HG03139 (cell line): ENCODE results near the gene CHCHD3.

ENCODE experiments used
- ATAC-seq: cut with Tn5 transposase; IDR thresholded peaks from one replicate; pipeline ENCODE4 v1.9.1; 2021; ENCODE audit not compliant: unreplicated experiment

CHCHD3 gene

DNA sequence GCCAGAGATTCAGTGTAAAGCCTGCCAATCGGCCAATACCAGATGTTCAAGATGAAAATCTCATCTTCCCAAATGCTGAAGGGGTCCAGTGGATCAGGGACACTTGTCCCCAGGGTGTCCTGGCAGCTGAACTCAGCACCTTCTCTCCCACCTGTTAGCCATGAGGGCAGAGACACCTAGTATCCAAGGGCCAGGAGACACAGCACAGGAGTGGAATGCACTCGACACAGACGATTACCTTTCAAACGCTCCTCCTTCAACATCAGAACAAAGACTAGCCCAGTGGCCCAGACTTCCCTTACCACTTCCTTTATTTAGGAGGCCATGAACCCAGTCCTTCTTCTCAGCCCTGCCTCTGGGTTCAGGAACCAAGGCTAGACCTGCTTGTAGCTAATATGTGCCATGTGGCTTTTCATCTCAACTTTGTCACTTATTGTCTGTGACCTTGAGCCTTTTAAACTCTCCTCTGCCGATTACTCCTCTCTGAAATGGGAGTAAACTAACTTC, 325.4 kb downstream of the CHCHD3 start:
- no peak for ATAC-seq

DNA sequence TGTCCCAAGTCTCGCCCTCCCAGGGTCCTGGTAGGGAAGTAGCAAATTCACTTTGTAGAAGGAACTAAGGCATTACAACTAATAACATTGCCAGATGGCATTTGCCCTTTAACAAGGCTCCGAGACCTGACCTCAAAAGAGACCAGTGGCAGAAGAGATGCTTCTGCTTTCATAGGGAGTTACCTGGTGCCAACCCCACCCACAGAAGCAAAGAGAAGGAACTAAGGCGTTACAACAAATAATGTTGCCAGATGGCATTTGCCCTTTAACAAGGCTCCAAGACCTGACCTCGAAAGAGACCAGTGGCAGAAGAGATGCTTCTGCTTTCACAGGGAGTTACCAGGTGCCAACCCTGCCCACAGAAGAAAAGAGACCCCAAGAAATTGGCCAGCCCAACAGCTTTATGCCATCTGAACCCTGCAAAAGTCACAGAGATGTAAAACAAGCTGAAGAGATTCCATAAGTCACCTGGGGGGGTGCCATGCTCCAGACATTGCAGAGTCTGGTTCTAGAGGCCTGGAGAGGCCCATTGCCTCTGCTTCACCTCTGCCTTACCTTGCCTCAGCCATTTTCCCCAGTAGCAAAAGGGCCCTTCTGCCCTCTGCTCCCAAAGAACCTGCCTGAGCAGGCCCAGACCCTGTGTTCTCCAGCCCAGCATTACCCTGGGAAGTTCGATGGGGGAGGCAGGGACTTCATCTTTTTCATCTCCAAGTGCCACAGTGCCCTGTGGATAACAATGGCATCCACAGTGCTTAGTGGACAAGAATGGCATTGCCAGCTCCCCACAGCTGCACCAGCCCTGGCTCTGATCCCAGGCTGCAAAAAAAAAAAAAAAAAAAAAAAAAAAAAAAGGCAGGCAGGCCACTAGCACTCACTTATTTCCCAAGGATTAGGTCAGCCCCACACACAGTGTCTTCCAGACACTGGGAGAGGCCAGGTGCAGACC, 326.1 kb downstream of the CHCHD3 start:
- no peak for ATAC-seq

DNA sequence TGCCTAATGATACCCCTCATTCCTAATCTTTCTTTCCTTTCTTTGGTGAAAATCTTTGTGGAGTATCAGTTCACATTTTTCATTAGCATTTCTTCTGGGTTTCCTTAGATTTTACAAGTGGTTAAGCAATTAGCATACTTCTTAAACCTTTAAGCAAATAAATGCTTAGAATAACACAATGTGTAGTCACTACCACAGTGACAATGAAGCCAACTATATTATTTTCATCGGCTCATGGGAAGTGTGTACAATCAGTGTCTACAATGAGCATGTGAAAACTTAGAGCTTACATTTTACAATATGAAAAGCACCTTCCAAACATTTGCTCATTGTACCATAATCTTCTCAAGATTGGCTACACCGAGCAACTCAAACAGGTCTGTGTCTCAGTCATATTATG, 329.5 kb downstream of the CHCHD3 start:
- no peak for ATAC-seq

GRCh38 chr7:132751244-132751647, 330.6 kb downstream of the CHCHD3 start:
- no peak for ATAC-seq

DNA sequence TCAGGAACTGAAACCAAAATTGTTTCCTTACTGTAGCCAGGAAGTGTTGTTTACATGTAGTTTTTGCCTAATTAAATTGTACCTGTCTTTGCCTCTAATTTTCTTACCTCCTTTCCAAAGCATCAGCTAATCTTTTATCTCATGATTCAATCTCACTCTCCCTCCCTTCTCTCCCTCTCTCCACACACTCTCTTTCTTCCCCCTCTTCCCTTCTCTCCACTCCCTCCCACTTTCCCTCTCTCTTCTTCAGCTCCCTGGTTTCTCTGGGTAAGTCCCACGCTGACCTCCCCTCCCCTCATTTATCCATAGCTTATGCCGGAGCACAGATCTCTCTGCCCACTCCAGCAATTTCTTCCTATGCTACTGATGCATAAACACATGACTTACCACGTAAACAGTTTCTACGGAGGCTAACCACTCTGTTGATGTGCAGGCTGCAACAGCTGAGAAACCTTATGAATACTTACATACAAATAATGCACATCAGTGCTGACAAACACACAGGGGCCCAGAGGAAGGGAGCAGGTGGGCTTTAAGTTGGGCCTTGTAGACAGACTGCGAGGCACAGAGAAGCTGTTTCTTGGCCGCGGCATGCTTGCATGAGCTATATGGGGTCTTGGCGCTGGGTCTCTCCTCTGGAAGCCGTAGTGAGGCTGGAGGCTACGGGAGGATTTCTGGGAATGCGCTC, 331.2 kb downstream of the CHCHD3 start:
- no peak for ATAC-seq

- no peak for ATAC-seq
Observed at GRCh38 chr7:132750096-132750495, 331.8 kb downstream of the CHCHD3 start.

DNA sequence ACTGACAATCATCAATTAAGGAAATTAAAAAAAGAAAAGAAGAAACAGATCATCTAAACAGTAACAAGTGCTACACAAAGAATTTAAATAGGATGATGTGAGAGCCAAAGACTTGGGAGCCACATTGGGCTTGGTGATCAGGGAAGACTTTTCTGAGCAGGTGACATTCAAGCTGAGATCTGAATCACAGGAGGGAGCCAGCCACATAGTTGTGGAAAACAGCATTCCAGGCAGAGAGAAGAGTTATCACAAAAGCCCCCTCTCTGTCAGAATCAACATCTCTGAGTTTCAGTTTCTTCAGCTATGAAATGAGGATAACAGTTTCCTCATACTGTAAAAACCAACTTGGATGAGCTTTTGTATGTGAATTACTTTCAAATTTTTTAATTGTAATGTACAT, 336.4 kb downstream of the CHCHD3 start:
- no peak for ATAC-seq

GRCh38 chr7:132743974-132744373, 337.9 kb downstream of the CHCHD3 start:
- no peak for ATAC-seq

DNA sequence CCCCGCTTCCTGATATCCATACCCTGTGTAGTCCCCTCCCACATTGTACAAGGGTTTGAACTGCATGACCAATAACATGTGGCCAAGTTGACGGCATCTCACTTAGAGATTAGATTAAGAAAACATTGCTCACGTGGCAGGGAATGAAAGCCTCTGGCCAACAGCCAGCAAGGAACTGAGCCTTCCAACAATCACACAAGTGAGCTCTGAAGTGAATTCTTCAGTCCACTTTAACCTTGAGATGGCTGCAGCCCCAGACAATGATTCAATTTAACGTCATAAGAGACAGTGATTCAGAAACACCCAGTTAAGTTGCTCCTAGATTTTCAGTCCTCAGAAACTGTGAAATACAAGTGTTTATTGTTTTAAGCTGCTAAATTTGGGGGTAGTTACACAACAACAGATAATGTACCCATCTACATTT, 339.7 kb downstream of the CHCHD3 start:
- no peak for ATAC-seq

- ATAC-seq = no peak
Observed at GRCh38 chr7:132740176-132740575, 341.7 kb downstream of the CHCHD3 start.

GRCh38 chr7:132739271-132739955, 342.5 kb downstream of the CHCHD3 start:
- ATAC-seq = no peak

- no peak for ATAC-seq
Observed at GRCh38 chr7:132738254-132738653, 343.6 kb downstream of the CHCHD3 start.

GRCh38 chr7:132735476-132735875, 346.4 kb downstream of the CHCHD3 start:
- ATAC-seq = no peak
